HUES64 (cell line): ENCODE measurements around the gene ARHGAP25.

Source experiments
- H3K27ac ChIP-seq: 2 replicates; pipeline ENCODE4 v1.7.0; 2013; ENCODE audit warnings: low read depth, low read length, inconsistent platforms
- H3K27me3 ChIP-seq: 2 replicates; pipeline ENCODE4 v1.6.1; 2013; ENCODE audit warnings: mild to moderate bottlenecking, low read length; ENCODE audit not compliant: insufficient read depth
- H3K36me3 ChIP-seq: 2 replicates; pipeline ENCODE4 v1.6.1; 2013; ENCODE audit warnings: mild to moderate bottlenecking, low read length; ENCODE audit not compliant: insufficient read depth
- H3K4me1 ChIP-seq: 2 replicates; pipeline ENCODE4 v1.6.1; 2013; ENCODE audit warnings: mild to moderate bottlenecking, low read length, moderate library complexity; ENCODE audit not compliant: insufficient read depth
- H3K4me3 ChIP-seq: 2 replicates; pipeline ENCODE4 v1.5.1; 2013; ENCODE audit warnings: mild to moderate bottlenecking, low read length, moderate library complexity
- H3K9ac ChIP-seq: 2 replicates; pipeline ENCODE4 v1.6.1; 2013; ENCODE audit warnings: mild to moderate bottlenecking, low read depth, low read length
- H3K9me3 ChIP-seq: 2 replicates; pipeline ENCODE4 v1.6.1; 2013; ENCODE audit warnings: low read depth, low read length; ENCODE audit not compliant: insufficient read depth
- WGBS: fragments of 150-250, 120-280 bp; methylation state at CpG from one replicate; pipeline ENCODE4 v1.1.7; 2013; ENCODE audit warnings: missing lambda C conversion rate; 5-methylcytosine and 5-hydroxymethylcytosine counted together

ARHGAP25 gene

GRCh38 chr2:68857202-68857845 lies 122.7 kb downstream of the ARHGAP25 start:
- no peak overlapping the region for H3K9ac ChIP-seq
- H3K27ac ChIP-seq: no peak overlapping the region
- no peaks in the 10 kb centered on the region for H3K9me3 ChIP-seq
- no peaks in the 10 kb centered on the region for H3K27me3 ChIP-seq
- no peaks in the 10 kb centered on the region for H3K36me3 ChIP-seq
- no peaks in the 10 kb centered on the region for H3K4me1 ChIP-seq
- no peak overlapping the region for H3K4me3 ChIP-seq
- 94% methylated on average over 3 of the region's 3 CpGs for WGBS

- H3K9ac ChIP-seq: no peak overlapping the region
- WGBS: 93% methylated on average over 4 of the region's 4 CpGs
- no peaks in the 10 kb centered on the region for H3K36me3 ChIP-seq
- 0 out of 2 replicates have a peak, but pooled peaks cover 3% of the 10 kb centered on the region for H3K4me1 ChIP-seq
- no peaks in the 10 kb centered on the region for H3K9me3 ChIP-seq
- H3K27me3 ChIP-seq: no peaks in the 10 kb centered on the region
- no peak overlapping the region for H3K27ac ChIP-seq
- H3K4me3 ChIP-seq: no peak overlapping the region
These were observed 123.3 kb downstream of the ARHGAP25 start for GRCh38 chr2:68857855-68858456.

DNA sequence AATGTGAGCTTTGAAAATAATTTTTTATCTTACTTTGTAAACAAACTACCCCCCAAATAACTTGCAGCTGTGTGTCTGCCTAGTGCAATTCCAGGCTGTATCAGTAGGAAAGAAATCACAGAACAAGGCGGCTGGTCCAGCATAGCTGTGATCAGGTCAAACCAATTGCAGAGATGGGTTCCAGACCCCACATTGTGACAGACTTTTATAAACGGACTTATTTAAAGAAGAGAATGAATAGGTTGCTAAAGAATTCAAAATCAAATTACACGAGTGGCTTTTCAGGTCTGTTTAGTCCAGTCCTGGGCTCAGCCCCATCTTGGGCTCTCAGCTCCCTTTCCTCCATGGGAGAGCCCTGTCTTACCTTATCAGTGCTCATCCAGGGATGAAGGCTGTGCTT lies 125.5 kb downstream of the ARHGAP25 start:
- WGBS: 79% methylated on average over 3 of the region's 3 CpGs
- no peak overlapping the region for H3K27ac ChIP-seq
- H3K9ac ChIP-seq: no peak overlapping the region
- H3K9me3 ChIP-seq: no peaks in the 10 kb centered on the region
- H3K4me3 ChIP-seq: no peak overlapping the region
- no peaks in the 10 kb centered on the region for H3K27me3 ChIP-seq
- H3K4me1 ChIP-seq: 0 out of 2 replicates have a peak, but pooled peaks cover 3% of the 10 kb centered on the region
- H3K36me3 ChIP-seq: no peaks in the 10 kb centered on the region

GRCh38 chr2:68861330-68861729 lies 126.7 kb downstream of the ARHGAP25 start:
- 0 out of 2 replicates have a peak, but pooled peaks cover 3% of the 10 kb centered on the region for H3K4me1 ChIP-seq
- H3K27me3 ChIP-seq: no peaks in the 10 kb centered on the region
- H3K9ac ChIP-seq: no peak overlapping the region
- no peaks in the 10 kb centered on the region for H3K36me3 ChIP-seq
- no peak overlapping the region for H3K4me3 ChIP-seq
- H3K27ac ChIP-seq: no peak overlapping the region
- H3K9me3 ChIP-seq: no peaks in the 10 kb centered on the region

- no peaks in the 10 kb centered on the region for H3K36me3 ChIP-seq
- no peak overlapping the region for H3K27ac ChIP-seq
- no peak overlapping the region for H3K4me3 ChIP-seq
- H3K27me3 ChIP-seq: no peaks in the 10 kb centered on the region
- H3K9ac ChIP-seq: no peak overlapping the region
- WGBS: 92% methylated on average over 7 of the region's 7 CpGs
- no peaks in the 10 kb centered on the region for H3K9me3 ChIP-seq
- 0 out of 2 replicates have a peak, but pooled peaks cover 3% of the 10 kb centered on the region for H3K4me1 ChIP-seq
These were observed 128.3 kb downstream of the ARHGAP25 start for GRCh38 chr2:68862889-68863288.

GRCh38 chr2:68863996-68864395 lies 129.4 kb downstream of the ARHGAP25 start:
- Histone ChIP-seq H3K4me1 (0 out of 2 replicates have a peak, but pooled peaks cover 3% of the 10 kb centered on the region), H3K27ac (no peak overlapping the region), H3K36me3 (no peaks in the 10 kb centered on the region), H3K9me3 (no peaks in the 10 kb centered on the region), H3K27me3 (no peaks in the 10 kb centered on the region), H3K9ac (no peak overlapping the region), H3K4me3 (no peak overlapping the region)
- 90% methylated on average over 1 of the region's 2 CpGs for WGBS

- Histone ChIP-seq H3K9me3 (no peaks in the 10 kb centered on the region), H3K9ac (no peak overlapping the region), H3K36me3 (no peaks in the 10 kb centered on the region), H3K4me1 (0 out of 2 replicates have a peak, but pooled peaks cover 3% of the 10 kb centered on the region), H3K27me3 (no peaks in the 10 kb centered on the region), H3K27ac (no peak overlapping the region), H3K4me3 (no peak overlapping the region)
These were observed 130.5 kb downstream of the ARHGAP25 start for GRCh38 chr2:68865108-68865507.

DNA sequence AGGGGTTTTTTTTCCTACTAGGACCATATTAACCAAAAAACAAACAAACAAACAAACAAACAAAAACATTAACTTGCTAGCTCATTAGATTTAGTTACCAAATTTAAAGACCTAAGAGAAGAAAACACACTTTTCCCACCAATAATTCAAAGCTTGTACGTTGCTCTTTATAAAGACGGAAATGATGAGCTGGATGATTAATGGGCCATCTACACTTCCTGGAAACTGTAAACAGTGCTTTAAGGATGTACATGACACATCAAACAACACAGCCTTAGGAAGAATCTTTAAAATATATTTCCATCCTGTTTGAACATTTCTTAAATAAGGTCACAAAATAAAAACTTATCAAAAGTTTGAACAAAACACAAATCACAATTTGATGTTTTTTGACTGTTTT lies 135.6 kb downstream of the ARHGAP25 start:
- Histone ChIP-seq H3K4me1 (no peaks in the 10 kb centered on the region), H3K9ac (no peak overlapping the region), H3K27ac (no peak overlapping the region), H3K9me3 (no peaks in the 10 kb centered on the region), H3K36me3 (no peaks in the 10 kb centered on the region), H3K4me3 (no peak overlapping the region), H3K27me3 (no peaks in the 10 kb centered on the region)
- WGBS: 100% methylated on average over 2 of the region's 2 CpGs

DNA sequence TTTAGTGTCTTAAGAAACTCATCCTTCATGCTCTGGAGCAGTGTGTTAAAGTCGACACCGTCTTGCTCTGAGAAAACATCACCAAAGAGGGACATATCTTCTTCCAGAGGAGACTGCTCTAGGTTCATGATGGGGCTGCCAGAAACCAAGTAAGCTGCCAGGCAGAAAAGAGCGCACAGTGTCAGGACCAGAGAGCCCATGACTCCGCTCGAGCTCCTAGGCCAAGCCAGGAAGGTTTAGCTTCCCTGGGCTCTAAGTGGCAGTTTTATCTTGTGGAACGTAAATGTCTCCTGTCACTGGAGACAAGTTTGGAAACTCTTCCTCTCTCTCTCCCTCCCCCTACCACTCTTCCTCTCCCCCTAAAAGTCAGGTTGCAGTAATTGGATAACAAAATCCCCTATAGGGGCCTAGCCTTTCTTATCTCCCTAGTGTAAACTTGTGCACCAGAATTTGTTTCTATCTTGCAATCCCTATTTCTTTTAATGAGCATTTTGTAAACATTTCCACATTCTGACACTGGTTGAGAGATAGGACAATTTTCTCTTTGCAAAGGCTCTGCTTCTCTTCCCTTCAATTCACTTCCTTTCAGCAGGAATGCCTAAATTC lies 136.7 kb downstream of the ARHGAP25 start, which contains the start of gene BMP10:
Gene BMP10, minus strand, starts transcription at position 239 of the 606 bp plus-strand sequence. Its CDS starts 39 bp downstream, at position 200.
- no peaks in the 10 kb centered on the region for H3K4me1 ChIP-seq
- H3K9ac ChIP-seq: no peak within 1 kb of the TSS
- H3K36me3 ChIP-seq: no peaks in the 10 kb centered on the region
- H3K27me3 ChIP-seq: no peaks in the 10 kb centered on the region
- H3K9me3 ChIP-seq: no peaks in the 10 kb centered on the region
- WGBS: 92% methylated on average over 6 of the region's 6 CpGs
- no peak within 1 kb of the TSS for H3K27ac ChIP-seq
- H3K4me3 ChIP-seq: no peak within 1 kb of the TSS
